Liver (tissue), 9 donors: Measurements from ENCODE around the gene METTL21A. TPM values are rescaled to one million over a fixed set of nuclear protein-coding genes. Genes with fewer than 3 reads are reported as not detected.

ENCODE experiments used
- DNase-seq: peaks from one replicate; pipeline ENCODE4 v3.0.0-alpha.2; 2017; ENCODE audit warnings: low spot score
- H3K27ac ChIP-seq, 2 donors: one replicate each; pipeline ENCODE4 v1.7.0; 2013; ENCODE audit warnings: inconsistent platforms in 2 of 2, low read length in 2 of 2, control low read depth in 1 of 2, low read depth in 1 of 2, mild to moderate bottlenecking in 1 of 2
- H3K27me3 ChIP-seq, 4 donors: one replicate each; pipeline versions ENCODE4 v1.6.1 to v1.7.0; 2013; ENCODE audit warnings: low read length in 3 of 4, inconsistent platforms in 1 of 4, mild to moderate bottlenecking in 1 of 4, moderate library complexity in 1 of 4; ENCODE audit not compliant: control insufficient read depth in 4 of 4, insufficient read depth in 4 of 4
- H3K36me3 ChIP-seq, 4 donors: one replicate each; pipeline versions ENCODE4 v1.6.1 to v1.7.0; 2013; ENCODE audit warnings: low read length in 3 of 4, mild to moderate bottlenecking in 3 of 4, low read depth in 1 of 4, moderate library complexity in 1 of 4; ENCODE audit not compliant: control insufficient read depth in 4 of 4, insufficient read depth in 3 of 4
- H3K4me1 ChIP-seq, 4 donors: one replicate each; pipeline versions ENCODE4 v1.6.1 to v1.7.0; 2013; ENCODE audit warnings: low read length in 3 of 4, mild to moderate bottlenecking in 3 of 4, moderate library complexity in 1 of 4; ENCODE audit not compliant: control insufficient read depth in 4 of 4, insufficient read depth in 4 of 4
- H3K4me3 ChIP-seq, 3 donors: one replicate each; pipeline versions ENCODE4 v1.6.1 to v1.7.0; 2013; ENCODE audit warnings: low read length in 3 of 3, control low read depth in 1 of 3, low read depth in 1 of 3, mild to moderate bottlenecking in 1 of 3
- H3K9ac ChIP-seq, 2 donors: one replicate each; pipeline ENCODE4 v1.7.0; 2013; ENCODE audit warnings: low read length in 2 of 2, mild to moderate bottlenecking in 2 of 2, moderate library complexity in 2 of 2, control low read depth in 1 of 2, low read depth in 1 of 2
- H3K9me3 ChIP-seq, 4 donors: one replicate each; pipeline versions ENCODE4 v1.6.1 to v1.7.0; 2013; ENCODE audit warnings: low read length in 3 of 4; ENCODE audit not compliant: control insufficient read depth in 4 of 4
- EGR1 ChIP-seq, 2 donors: IDR thresholded peaks; 2 replicates each; pipeline ENCODE4 v1.6.1; 2016 to 2018; ENCODE audit warnings: antibody characterized with exemption in 2 of 2, low read depth in 2 of 2
- HNF4A ChIP-seq, 2 donors: conservative IDR thresholded peaks; 2 replicates each; pipeline ENCODE4 v1.6.1; 2016; ENCODE audit warnings: antibody characterized with exemption in 2 of 2, mild to moderate bottlenecking in 2 of 2
- HNF4G ChIP-seq: IDR thresholded peaks from 2 replicates; pipeline ENCODE4 v1.6.1; 2016; ENCODE audit warnings: antibody characterized with exemption
- JUND ChIP-seq, 2 donors: IDR thresholded peaks; 2 replicates each; pipeline ENCODE4 v1.6.1; 2016; ENCODE audit warnings: antibody characterized with exemption in 2 of 2
- RXRA ChIP-seq, 2 donors: IDR thresholded peaks; 2 replicates each; pipeline ENCODE4 v1.6.1; 2017 to 2018; ENCODE audit warnings: antibody characterized with exemption in 2 of 2, mild to moderate bottlenecking in 1 of 2
- SP1 ChIP-seq: IDR thresholded peaks from 2 replicates; pipeline ENCODE4 v1.6.1; 2018; ENCODE audit warnings: antibody characterized with exemption, mild to moderate bottlenecking
- TAF1 ChIP-seq: conservative IDR thresholded peaks from 2 replicates; pipeline ENCODE4 v1.6.1; 2016; ENCODE audit warnings: antibody characterized with exemption, mild to moderate bottlenecking
- YY1 ChIP-seq: IDR thresholded peaks from 2 replicates; pipeline ENCODE4 v1.6.1; 2016; ENCODE audit warnings: antibody characterized with exemption, mild to moderate bottlenecking
- WGBS: extraction: QIAGEN DNeasy Blood & Tissue Kit; methylation state at CpG from one replicate; pipeline ENCODE4 v1.1.7; 2013; 5-methylcytosine and 5-hydroxymethylcytosine counted together
- polyA plus RNA-seq, 2 donors: library from polyadenylated mRNA; stranded (reverse) in 1 of 2; unstranded in 1 of 2; fragments of 200-250 nt in 1 of 2; fragments of >200 nt in 1 of 2; fragmentation: Nextera tagmentation in 1 of 2; extraction: Ambion mirVana in 1 of 2; gene quantifications; one replicate each; pipeline versions ENCODE4 v1.2.1 to v1.2.3, GENCODE V29; 2013 to 2015
- total RNA-seq, 2 donors: library from RNA; depleted of rRNA; stranded (reverse); fragments of >200 nt; gene quantifications; one replicate each; pipeline ENCODE4 v1.2.3, GENCODE V29; 2014
- TF ChIP-seq, protein P1 (sequence below): IDR thresholded peaks from 2 replicates; pipeline ENCODE4 v1.6.1; 2016; ENCODE audit warnings: antibody characterized with exemption
- TF ChIP-seq, protein P2 (sequence below): IDR thresholded peaks from 2 replicates; pipeline ENCODE4 v1.6.1; 2016; ENCODE audit warnings: antibody characterized with exemption
- TF ChIP-seq, protein P3 (sequence below): IDR thresholded peaks from 2 replicates; pipeline ENCODE4 v1.6.1; 2016; ENCODE audit warnings: antibody characterized with exemption
- TF ChIP-seq, protein P4 (sequence below): IDR thresholded peaks from 2 replicates; pipeline ENCODE4 v1.6.1; 2016; ENCODE audit warnings: antibody characterized with exemption, mild to moderate bottlenecking
- donor health status: healthy.
- donor health status: healthy.
- donor health status: healthy.
- donor health status: healthy.
- donor health status: healthy.

The METTL21A gene
- total and polyA plus RNA-seq, 4 donors: 10.0 to 27.4 (median 12.3) TPM

DNA sequence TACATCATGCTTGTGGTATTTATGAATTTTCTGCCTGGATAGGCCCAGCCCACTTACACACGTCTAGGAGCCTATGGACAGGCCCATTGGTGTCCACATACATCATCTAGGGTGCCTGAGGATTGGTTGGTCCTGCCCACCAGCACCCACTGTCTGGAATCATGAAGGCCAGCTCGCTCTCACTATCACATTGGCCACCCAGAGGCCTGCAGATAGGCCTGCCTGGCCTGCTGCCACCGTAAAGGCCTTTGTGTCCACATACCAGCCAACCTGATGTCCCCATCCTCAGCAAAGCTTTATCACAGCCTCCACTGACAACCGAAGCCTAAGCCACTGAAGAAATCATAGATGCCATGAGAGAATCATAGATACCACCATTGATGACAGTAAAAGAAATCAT is 40.2 kb downstream of the METTL21A start:
- H3K9ac ChIP-seq: no peak overlapping the region
- no peaks in the 10 kb centered on the region for H3K9me3 ChIP-seq
- 96% methylated on average over 4 of the region's 4 CpGs for WGBS
- H3K27me3 ChIP-seq: no peaks in the 10 kb centered on the region
- peaks cover 3 to 23% (median 19%) of the 10 kb centered on the region in 4 donors for H3K36me3 ChIP-seq
- TF ChIP-seq RXRA (IDR thresholded peaks at IDR 0.05): no peak
- TF ChIP-seq EGR1 (IDR thresholded peaks at IDR 0.05; ENCODE audit: low read depth in 2 of 2): no peak
- TF ChIP-seq HNF4G: no peak
- no peak for TF ChIP-seq SP1
- TF ChIP-seq, protein P1, sequence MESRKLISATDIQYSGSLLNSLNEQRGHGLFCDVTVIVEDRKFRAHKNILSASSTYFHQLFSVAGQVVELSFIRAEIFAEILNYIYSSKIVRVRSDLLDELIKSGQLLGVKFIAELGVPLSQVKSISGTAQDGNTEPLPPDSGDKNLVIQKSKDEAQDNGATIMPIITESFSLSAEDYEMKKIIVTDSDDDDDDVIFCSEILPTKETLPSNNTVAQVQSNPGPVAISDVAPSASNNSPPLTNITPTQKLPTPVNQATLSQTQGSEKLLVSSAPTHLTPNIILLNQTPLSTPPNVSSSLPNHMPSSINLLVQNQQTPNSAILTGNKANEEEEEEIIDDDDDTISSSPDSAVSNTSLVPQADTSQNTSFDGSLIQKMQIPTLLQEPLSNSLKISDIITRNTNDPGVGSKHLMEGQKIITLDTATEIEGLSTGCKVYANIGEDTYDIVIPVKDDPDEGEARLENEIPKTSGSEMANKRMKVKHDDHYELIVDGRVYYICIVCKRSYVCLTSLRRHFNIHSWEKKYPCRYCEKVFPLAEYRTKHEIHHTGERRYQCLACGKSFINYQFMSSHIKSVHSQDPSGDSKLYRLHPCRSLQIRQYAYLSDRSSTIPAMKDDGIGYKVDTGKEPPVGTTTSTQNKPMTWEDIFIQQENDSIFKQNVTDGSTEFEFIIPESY: no peak
- no peak for TF ChIP-seq YY1
- no peak for TF ChIP-seq HNF4A (conservative IDR thresholded peaks at IDR 0.05)
- H3K27ac ChIP-seq: no peak overlapping the region
- no peak overlapping the region for H3K4me3 ChIP-seq
- no peak for DNase-seq
- no peaks in the 10 kb centered on the region for H3K4me1 ChIP-seq

DNA sequence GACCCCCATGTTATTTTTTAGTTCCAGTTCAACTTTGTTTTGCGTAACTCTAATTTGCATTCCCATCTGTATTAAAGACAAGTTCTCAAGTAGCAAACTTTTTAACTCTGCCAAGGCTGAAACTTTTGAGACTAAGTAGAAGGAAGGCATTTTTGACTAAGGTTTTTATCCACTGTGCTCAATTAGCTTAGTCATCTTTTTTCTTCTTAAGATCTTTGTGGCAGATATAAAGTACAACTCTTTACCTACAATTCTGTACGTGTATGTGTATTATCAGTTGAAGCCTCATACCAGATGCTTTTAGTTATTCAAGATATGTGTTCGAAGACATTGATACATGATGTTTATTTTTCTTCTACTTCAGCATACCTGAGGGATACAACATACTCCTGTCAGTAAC is 53.8 kb downstream of the METTL21A start:
- no peak for DNase-seq
- no peak overlapping the region for H3K9ac ChIP-seq
- no peaks in the 10 kb centered on the region for H3K4me1 ChIP-seq
- TF ChIP-seq, protein P2, sequence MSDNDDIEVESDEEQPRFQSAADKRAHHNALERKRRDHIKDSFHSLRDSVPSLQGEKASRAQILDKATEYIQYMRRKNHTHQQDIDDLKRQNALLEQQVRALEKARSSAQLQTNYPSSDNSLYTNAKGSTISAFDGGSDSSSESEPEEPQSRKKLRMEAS: no peak
- no peak overlapping the region for H3K4me3 ChIP-seq
- no peaks in the 10 kb centered on the region for H3K27me3 ChIP-seq
- peaks cover 2 to 35% (median 21%) of the 10 kb centered on the region in 4 donors for H3K36me3 ChIP-seq
- H3K9me3 ChIP-seq: no peaks in the 10 kb centered on the region
- WGBS: 96% methylated on average over 3 of the region's 3 CpGs
- H3K27ac ChIP-seq: no peak overlapping the region

DNA sequence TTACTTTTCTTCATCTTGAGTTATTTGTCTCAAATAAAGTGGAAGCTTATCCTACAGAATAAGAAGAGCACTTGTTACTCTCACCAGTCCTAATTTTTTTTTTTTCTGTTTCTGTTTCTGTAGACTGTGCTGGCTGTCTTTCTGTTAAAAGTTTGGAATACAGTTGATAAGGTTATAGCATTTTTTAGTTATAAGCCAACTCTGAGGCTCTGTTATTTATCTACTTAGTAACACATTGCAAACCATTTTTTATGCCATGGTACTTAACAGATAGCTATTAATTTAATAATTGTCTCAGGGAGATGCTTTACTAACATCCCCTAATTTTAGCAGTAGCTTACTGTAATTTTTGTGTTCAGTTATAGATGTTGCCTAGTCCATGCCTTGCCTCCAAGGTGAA is 57.5 kb downstream of the METTL21A start:
- Histone ChIP-seq H3K27me3 (no peaks in the 10 kb centered on the region), H3K4me1 (no peaks in the 10 kb centered on the region), H3K9me3 (no peaks in the 10 kb centered on the region), H3K9ac (no peak overlapping the region), H3K4me3 (no peak overlapping the region), H3K36me3 (peaks cover 2 to 39% (median 13%) of the 10 kb centered on the region in 4 donors), H3K27ac (no peak overlapping the region)
- no peak for TF ChIP-seq JUND (IDR thresholded peaks at IDR 0.05)
- TF ChIP-seq SP1: no peak
- TF ChIP-seq, protein P3, sequence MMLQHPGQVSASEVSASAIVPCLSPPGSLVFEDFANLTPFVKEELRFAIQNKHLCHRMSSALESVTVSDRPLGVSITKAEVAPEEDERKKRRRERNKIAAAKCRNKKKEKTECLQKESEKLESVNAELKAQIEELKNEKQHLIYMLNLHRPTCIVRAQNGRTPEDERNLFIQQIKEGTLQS: no peak
- TF ChIP-seq, protein P4, sequence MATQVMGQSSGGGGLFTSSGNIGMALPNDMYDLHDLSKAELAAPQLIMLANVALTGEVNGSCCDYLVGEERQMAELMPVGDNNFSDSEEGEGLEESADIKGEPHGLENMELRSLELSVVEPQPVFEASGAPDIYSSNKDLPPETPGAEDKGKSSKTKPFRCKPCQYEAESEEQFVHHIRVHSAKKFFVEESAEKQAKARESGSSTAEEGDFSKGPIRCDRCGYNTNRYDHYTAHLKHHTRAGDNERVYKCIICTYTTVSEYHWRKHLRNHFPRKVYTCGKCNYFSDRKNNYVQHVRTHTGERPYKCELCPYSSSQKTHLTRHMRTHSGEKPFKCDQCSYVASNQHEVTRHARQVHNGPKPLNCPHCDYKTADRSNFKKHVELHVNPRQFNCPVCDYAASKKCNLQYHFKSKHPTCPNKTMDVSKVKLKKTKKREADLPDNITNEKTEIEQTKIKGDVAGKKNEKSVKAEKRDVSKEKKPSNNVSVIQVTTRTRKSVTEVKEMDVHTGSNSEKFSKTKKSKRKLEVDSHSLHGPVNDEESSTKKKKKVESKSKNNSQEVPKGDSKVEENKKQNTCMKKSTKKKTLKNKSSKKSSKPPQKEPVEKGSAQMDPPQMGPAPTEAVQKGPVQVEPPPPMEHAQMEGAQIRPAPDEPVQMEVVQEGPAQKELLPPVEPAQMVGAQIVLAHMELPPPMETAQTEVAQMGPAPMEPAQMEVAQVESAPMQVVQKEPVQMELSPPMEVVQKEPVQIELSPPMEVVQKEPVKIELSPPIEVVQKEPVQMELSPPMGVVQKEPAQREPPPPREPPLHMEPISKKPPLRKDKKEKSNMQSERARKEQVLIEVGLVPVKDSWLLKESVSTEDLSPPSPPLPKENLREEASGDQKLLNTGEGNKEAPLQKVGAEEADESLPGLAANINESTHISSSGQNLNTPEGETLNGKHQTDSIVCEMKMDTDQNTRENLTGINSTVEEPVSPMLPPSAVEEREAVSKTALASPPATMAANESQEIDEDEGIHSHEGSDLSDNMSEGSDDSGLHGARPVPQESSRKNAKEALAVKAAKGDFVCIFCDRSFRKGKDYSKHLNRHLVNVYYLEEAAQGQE: no peak
- no peak for TF ChIP-seq RXRA (IDR thresholded peaks at IDR 0.05)
- no peak for TF ChIP-seq HNF4A (conservative IDR thresholded peaks at IDR 0.05)
- no peak for TF ChIP-seq HNF4G
- no peak for TF ChIP-seq TAF1
- DNase-seq: no peak
